SK-N-SH treated with all-trans-retinoic acid at 6 μM for 48 hours (cell line): ENCODE results near the gene SCN7A.

Experiments
- ATAC-seq: fragments of 200-7000 bp; cut with Tn5 transposase; 3 replicates; pipeline ENCODE4 v1.9.1; 2020; ENCODE audit warnings: mild to moderate bottlenecking, moderate library complexity
- ARNTL ChIP-seq: fragments of 450-650 bp; formaldehyde crosslinking; IDR thresholded peaks from 2 replicates; pipeline ENCODE4 v1.5.0; 2020; ENCODE audit warnings: low read depth, mild to moderate bottlenecking, moderate library complexity, borderline replicate concordance
- BACH2 ChIP-seq: fragments of 250-450 bp; sonication (Bioruptor Pico); IDR thresholded peaks from 2 replicates; pipeline ENCODE4 v1.9.0; 2021; ENCODE audit warnings: mild to moderate bottlenecking, borderline replicate concordance
- CSDC2 ChIP-seq: fragments of 250-450 bp; sonication (Bioruptor Pico); IDR thresholded peaks from 2 replicates; pipeline ENCODE4 v1.5.0; 2020; ENCODE audit warnings: mild to moderate bottlenecking, moderate library complexity
- ESRRG ChIP-seq: fragments of 250-450 bp; sonication (Bioruptor Pico); IDR thresholded peaks from 2 replicates; pipeline ENCODE4 v1.6.1; 2021; ENCODE audit warnings: mild to moderate bottlenecking
- GLIS3 ChIP-seq: fragments of 250-450 bp; sonication (Bioruptor Pico); IDR thresholded peaks from 2 replicates; pipeline ENCODE4 v1.5.0; 2020; ENCODE audit warnings: mild to moderate bottlenecking, moderate library complexity
- ISL1 ChIP-seq: fragments of 250-450 bp; sonication (Bioruptor Pico); IDR thresholded peaks from 2 replicates; pipeline ENCODE4 v2.1.2; 2022; ENCODE audit warnings: mild to moderate bottlenecking, moderate library complexity
- OSR1 ChIP-seq: fragments of 250-450 bp; sonication (Bioruptor Pico); IDR thresholded peaks from 2 replicates; pipeline ENCODE4 v1.8.0; 2022; ENCODE audit warnings: moderate library complexity, mild to moderate bottlenecking, inconsistent platforms
- RARB ChIP-seq: fragments of 250-450 bp; sonication (Bioruptor Pico); IDR thresholded peaks from 2 replicates; pipeline ENCODE4 v1.8.0; 2021; ENCODE audit warnings: mild to moderate bottlenecking, moderate library complexity
- SNAI2 ChIP-seq: fragments of 250-450 bp; sonication (Bioruptor Pico); IDR thresholded peaks from 2 replicates; pipeline ENCODE4 v1.5.0; 2020; ENCODE audit warnings: mild to moderate bottlenecking, moderate library complexity
- TCF4 ChIP-seq: fragments of 250-450 bp; sonication (Bioruptor Pico); IDR thresholded peaks from 2 replicates; pipeline ENCODE4 v1.8.0; 2021; ENCODE audit warnings: mild to moderate bottlenecking, moderate library complexity, borderline replicate concordance
- TOX ChIP-seq: fragments of 250-450 bp; sonication (Bioruptor Pico); IDR thresholded peaks from 2 replicates; pipeline ENCODE4 v1.8.0; 2021; ENCODE audit warnings: mild to moderate bottlenecking, moderate library complexity, borderline replicate concordance
- ZC3H10 ChIP-seq: fragments of 250-450 bp; sonication (Bioruptor Pico); IDR thresholded peaks from 2 replicates; pipeline ENCODE4 v1.5.1; 2021; ENCODE audit warnings: mild to moderate bottlenecking, moderate library complexity
- ZFP3 ChIP-seq: fragments of 250-450 bp; sonication (Bioruptor Pico); IDR thresholded peaks from 2 replicates; pipeline ENCODE4 v1.5.0; 2020; ENCODE audit warnings: mild to moderate bottlenecking, moderate library complexity
- ZFP30 ChIP-seq: fragments of 450-650 bp; formaldehyde crosslinking; IDR thresholded peaks from 2 replicates; pipeline ENCODE4 v1.5.0; 2022; ENCODE audit warnings: mild to moderate bottlenecking, moderate library complexity
- ZNF565 ChIP-seq: fragments of 450-650 bp; formaldehyde crosslinking; conservative IDR thresholded peaks from 2 replicates; pipeline ENCODE4 v1.5.0; 2020; ENCODE audit warnings: low read depth, mild to moderate bottlenecking, moderate library complexity
- ZNF70 ChIP-seq: fragments of 450-650 bp; formaldehyde crosslinking; IDR thresholded peaks from 2 replicates; pipeline ENCODE4 v1.5.0; 2020; ENCODE audit warnings: mild to moderate bottlenecking, moderate library complexity
- ZNF8 ChIP-seq: fragments of 450-650 bp; formaldehyde crosslinking; IDR thresholded peaks from 2 replicates; pipeline ENCODE4 v1.5.0; 2020; ENCODE audit warnings: mild to moderate bottlenecking, moderate library complexity
- TF ChIP-seq, protein P1 (sequence below): fragments of 250-450 bp; sonication (Bioruptor Pico); IDR thresholded peaks from 2 replicates; pipeline ENCODE4 v1.5.1; 2021; ENCODE audit warnings: mild to moderate bottlenecking, moderate library complexity
- TF ChIP-seq, protein P2 (sequence below): fragments of 250-450 bp; sonication (Bioruptor Pico); IDR thresholded peaks from 2 replicates; pipeline ENCODE4 v1.5.1; 2020; ENCODE audit warnings: low read depth, mild to moderate bottlenecking, moderate library complexity
- TF ChIP-seq, protein P3 (sequence below): fragments of 250-450 bp; sonication (Bioruptor Pico); IDR thresholded peaks from 2 replicates; pipeline ENCODE4 v1.5.0; 2020; ENCODE audit warnings: mild to moderate bottlenecking, moderate library complexity

SCN7A gene

DNA sequence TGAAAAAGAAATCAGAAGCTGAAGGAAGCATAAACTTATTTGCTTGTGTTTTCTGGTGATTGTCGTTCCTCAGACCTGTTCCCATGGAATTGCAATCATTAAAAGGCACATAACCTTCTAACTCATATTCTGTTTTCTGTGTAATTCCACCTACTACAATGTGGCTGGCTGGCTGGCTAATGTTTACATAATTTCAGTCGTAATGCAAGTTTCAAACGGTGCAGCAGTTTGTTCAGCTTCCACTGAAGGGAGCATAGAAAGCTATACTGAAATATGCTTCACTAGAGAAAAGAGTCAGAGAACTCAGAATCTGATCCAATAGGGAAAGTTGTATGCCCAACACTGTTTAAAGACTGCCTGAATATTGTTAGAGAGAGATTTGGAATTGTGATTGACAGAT, 27.1 kb upstream of the SCN7A start:
- no peak for ATAC-seq
- TF ChIP-seq, protein P1, sequence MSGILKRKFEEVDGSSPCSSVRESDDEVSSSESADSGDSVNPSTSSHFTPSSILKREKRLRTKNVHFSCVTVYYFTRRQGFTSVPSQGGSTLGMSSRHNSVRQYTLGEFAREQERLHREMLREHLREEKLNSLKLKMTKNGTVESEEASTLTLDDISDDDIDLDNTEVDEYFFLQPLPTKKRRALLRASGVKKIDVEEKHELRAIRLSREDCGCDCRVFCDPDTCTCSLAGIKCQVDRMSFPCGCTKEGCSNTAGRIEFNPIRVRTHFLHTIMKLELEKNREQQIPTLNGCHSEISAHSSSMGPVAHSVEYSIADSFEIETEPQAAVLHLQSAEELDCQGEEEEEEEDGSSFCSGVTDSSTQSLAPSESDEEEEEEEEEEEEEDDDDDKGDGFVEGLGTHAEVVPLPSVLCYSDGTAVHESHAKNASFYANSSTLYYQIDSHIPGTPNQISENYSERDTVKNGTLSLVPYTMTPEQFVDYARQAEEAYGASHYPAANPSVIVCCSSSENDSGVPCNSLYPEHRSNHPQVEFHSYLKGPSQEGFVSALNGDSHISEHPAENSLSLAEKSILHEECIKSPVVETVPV, result no peak

DNA sequence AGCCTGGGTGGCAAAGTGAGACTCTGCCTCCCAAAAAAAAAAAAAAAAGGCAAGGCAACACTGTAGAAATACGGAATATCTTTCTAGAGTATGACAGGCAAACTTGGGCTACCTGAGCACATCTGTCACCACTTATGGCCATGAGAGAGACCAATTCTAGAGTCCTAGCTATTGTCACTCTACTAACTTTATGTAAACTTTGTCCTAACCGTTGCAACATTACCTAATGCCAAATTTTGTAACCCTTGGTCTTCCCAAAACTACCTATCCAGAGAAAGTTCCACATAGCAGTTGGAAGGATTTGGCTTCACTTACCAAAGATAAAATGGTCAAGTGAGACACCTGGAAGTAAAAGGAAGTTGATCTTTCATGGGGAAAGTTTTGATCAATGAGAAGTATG, 26.6 kb upstream of the SCN7A start:
- TF ChIP-seq ZFP3 (CRISPR knock-in tag) (no peak), OSR1 (CRISPR knock-in tag) (no peak), TOX (CRISPR knock-in tag) (no peak), ZNF70 (CRISPR knock-in tag) (no peak)
- no peak for ATAC-seq

DNA sequence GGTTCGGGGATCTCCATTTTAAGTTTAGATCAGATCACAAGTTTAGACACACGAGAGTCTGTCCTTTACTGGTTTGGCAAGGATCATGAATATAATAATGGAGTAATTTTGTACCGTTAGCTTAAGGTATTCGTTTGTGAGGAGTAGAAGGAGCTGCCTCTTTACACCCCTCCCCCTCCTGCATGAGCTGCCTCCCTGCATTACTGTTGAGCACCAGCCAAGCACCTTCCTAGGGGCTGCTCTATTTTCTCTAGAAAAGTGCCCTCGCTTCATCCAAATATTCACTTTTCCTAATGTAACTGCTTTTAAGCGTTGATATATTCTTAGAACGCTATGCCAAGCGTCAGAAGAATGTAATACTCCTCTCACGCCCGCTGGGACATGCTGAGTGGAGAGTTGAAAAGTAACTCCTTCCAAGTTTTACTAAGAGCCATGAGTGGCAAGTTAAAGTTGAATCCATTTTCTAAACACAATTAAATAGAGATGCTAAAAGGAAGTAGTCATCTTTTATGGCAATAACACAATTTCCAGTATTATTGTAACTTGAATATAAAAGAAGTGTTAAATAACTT, 25.4 kb upstream of the SCN7A start:
- TF ChIP-seq ZNF565 (CRISPR knock-in tag) (no peak), ZC3H10 (CRISPR knock-in tag) (no peak), CSDC2 (CRISPR knock-in tag) (no peak), ESRRG (CRISPR knock-in tag) (no peak), SNAI2 (CRISPR knock-in tag) (no peak), ZFP30 (CRISPR knock-in tag) (no peak), TCF4 (CRISPR knock-in tag) (no peak), ZNF70 (CRISPR knock-in tag) (no peak)
- TF ChIP-seq, protein P2, sequence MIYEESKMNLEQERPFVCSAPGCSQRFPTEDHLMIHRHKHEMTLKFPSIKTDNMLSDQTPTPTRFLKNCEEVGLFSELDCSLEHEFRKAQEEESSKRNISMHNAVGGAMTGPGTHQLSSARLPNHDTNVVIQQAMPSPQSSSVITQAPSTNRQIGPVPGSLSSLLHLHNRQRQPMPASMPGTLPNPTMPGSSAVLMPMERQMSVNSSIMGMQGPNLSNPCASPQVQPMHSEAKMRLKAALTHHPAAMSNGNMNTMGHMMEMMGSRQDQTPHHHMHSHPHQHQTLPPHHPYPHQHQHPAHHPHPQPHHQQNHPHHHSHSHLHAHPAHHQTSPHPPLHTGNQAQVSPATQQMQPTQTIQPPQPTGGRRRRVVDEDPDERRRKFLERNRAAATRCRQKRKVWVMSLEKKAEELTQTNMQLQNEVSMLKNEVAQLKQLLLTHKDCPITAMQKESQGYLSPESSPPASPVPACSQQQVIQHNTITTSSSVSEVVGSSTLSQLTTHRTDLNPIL (CRISPR knock-in tag), result no peak
- TF ChIP-seq, protein P3, sequence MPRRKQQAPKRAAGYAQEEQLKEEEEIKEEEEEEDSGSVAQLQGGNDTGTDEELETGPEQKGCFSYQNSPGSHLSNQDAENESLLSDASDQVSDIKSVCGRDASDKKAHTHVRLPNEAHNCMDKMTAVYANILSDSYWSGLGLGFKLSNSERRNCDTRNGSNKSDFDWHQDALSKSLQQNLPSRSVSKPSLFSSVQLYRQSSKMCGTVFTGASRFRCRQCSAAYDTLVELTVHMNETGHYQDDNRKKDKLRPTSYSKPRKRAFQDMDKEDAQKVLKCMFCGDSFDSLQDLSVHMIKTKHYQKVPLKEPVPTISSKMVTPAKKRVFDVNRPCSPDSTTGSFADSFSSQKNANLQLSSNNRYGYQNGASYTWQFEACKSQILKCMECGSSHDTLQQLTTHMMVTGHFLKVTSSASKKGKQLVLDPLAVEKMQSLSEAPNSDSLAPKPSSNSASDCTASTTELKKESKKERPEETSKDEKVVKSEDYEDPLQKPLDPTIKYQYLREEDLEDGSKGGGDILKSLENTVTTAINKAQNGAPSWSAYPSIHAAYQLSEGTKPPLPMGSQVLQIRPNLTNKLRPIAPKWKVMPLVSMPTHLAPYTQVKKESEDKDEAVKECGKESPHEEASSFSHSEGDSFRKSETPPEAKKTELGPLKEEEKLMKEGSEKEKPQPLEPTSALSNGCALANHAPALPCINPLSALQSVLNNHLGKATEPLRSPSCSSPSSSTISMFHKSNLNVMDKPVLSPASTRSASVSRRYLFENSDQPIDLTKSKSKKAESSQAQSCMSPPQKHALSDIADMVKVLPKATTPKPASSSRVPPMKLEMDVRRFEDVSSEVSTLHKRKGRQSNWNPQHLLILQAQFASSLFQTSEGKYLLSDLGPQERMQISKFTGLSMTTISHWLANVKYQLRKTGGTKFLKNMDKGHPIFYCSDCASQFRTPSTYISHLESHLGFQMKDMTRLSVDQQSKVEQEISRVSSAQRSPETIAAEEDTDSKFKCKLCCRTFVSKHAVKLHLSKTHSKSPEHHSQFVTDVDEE (CRISPR knock-in tag), result no peak

DNA sequence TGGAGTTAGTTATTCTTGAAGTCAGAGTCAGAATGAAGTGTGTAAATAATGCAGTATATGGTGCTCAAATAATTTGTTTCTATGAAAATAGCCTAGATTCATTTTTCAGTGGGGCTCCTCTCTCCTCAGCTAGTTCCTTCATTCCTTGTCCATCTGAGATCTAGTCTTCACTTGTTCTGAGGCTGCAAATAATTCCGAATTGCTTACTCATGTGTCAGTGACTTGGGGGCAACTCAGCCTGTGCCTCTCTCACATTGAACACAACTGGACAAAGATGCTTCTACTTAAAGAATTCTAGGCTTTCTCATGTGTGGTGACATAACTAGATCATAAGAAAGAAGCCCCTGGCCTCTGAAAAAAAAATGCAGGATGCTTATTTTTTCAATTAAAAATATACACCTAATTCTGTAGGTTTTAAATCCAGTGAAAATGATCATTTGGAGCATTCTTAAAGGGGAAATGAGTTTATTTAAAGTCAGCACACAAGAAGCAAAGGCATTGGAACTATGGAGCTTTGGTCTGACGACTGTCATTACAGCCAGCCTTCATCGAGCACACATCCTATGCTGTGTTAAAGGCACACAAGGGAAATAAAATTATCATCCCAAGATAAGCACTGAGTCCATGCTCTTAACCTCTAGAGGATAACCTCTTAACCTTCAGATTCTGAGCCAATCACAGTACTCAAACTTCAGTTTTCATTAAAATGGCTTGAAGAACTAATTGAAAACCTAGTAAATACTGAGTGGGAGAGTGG, 24.8 kb upstream of the SCN7A start:
- TF ChIP-seq RARB (CRISPR knock-in tag) (no peak), ZNF565 (CRISPR knock-in tag) (no peak)
- TF ChIP-seq, all 23 proteins: peak for 0
- ATAC-seq, result no peak

More for the DNA sequence above, 25.4 kb upstream of the SCN7A start:
- no peak for ATAC-seq

DNA sequence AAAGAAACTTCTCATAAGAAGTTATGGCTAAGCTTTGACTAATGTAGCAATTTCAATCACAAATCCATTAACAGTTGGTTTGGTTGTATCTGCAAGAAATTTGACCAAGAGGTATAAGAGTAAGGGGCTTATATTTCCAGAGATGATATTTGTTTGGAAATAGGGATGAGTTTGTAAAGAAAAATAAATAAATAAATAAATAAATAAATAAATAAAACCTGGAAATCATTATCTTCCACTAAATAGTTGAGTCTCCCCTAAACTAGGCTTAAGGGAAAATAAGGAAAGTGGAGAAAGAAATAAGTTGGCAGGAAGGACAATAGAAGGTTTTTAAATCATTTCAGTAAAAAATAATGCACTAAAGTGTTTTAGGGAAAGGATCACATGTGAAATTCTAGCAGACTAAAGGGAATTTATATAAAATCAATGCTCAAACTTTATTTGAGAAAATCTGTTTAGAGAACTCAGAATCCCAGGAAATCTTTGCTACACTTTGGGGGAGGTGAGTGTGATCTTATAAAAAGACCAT, 23.5 kb upstream of the SCN7A start:
- TF ChIP-seq ISL1 (CRISPR knock-in tag), result no peak
- TF ChIP-seq SNAI2 (CRISPR knock-in tag), result no peak
- TF ChIP-seq, all 23 proteins: peak for 0
- no peak for ATAC-seq

DNA sequence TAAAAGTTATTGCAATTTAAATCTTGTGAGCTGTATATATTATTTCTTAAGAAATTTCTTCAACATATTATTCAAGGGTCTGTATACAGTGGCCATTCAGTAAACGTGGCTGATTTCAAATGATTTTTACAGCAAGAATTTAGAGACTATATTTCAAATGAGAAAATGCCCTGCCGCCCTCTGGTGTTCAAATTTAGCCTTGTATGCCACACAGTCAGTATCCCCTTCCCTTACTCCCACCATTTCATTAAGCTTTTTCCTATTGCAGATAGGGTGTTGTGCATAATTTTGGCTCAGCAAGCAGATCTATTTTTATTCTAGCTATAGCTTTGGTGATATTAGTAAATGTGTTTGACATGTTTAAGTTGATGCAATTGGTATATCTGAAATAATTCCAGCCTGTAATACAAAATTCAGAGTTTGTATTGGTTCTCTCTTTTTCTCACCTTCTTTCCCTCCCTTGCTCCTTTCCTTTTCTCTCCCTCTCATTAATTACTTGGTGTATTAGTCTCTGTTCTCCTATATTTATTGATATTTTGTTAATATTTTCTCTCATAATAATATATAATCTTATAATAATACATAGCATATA, 22.8 kb upstream of the SCN7A start:
- no peak for TF ChIP-seq GLIS3 (CRISPR knock-in tag)
- peak; percentile 80 for ATAC-seq

DNA sequence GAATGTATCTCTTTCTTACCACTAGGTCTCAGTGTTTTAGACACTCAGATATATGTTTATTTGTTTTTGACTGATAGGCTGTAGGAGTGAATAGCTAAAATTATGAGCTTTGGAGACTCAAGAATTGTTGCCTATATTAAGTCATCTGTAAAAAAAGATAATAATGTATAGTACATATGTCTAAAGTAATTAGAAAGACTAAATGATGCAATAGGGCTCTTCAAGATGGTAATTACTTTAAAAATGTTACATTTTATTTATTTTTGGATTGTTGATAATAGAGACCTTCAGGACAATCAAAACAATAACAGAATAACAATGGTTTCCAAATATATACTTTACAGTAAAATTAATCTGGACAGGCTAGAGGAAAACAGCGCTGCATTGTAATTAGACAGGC, 19.9 kb upstream of the SCN7A start:
- no peak for TF ChIP-seq ZNF8 (CRISPR knock-in tag)
- no peak for TF ChIP-seq ARNTL
- no peak for TF ChIP-seq GLIS3 (CRISPR knock-in tag)
- TF ChIP-seq, protein P2 (CRISPR knock-in tag), result no peak
- TF ChIP-seq BACH2 (CRISPR knock-in tag), result no peak
- no peak for ATAC-seq
